NB4 (cell line): ENCODE results near the gene MLXIP.

Experiments used
- POLR2A ChIP-seq: IDR thresholded peaks from 2 replicates; pipeline ENCODE4 v1.6.1; 2011; ENCODE audit warnings: mild to moderate bottlenecking; ENCODE audit not compliant: insufficient read length; ENCODE audit errors: extremely low read depth
- TF ChIP-seq, protein P1 (sequence below): IDR thresholded peaks from one replicate; pipeline ENCODE4 v1.5.1; 2012; ENCODE audit warnings: low read depth, low read length

DNA sequence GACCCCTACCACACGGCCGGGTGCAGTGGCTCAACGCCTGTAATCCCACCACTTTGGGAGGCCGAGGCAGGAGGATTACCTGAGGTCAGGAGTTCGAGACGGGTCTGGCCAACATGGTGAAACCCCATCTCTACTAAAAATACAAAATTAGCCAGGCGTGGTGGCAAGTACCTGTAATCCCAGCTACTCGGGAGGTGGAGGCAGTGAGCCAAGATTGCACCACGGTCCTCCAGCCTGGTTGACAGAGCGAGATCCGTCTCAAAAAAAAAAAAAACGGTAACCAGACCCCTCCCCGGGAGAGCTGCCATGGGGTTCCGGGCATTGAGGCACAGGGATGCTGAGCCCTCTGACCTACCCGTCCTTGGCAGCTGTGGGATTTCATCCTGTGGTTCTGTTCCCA lies 35.1 kb upstream of the MLXIP start:
- no peak for TF ChIP-seq POLR2A
- TF ChIP-seq, protein P1, sequence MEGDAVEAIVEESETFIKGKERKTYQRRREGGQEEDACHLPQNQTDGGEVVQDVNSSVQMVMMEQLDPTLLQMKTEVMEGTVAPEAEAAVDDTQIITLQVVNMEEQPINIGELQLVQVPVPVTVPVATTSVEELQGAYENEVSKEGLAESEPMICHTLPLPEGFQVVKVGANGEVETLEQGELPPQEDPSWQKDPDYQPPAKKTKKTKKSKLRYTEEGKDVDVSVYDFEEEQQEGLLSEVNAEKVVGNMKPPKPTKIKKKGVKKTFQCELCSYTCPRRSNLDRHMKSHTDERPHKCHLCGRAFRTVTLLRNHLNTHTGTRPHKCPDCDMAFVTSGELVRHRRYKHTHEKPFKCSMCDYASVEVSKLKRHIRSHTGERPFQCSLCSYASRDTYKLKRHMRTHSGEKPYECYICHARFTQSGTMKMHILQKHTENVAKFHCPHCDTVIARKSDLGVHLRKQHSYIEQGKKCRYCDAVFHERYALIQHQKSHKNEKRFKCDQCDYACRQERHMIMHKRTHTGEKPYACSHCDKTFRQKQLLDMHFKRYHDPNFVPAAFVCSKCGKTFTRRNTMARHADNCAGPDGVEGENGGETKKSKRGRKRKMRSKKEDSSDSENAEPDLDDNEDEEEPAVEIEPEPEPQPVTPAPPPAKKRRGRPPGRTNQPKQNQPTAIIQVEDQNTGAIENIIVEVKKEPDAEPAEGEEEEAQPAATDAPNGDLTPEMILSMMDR: no peak
